Gastrocnemius medialis (tissue), 4 donors: ENCODE data around the gene PROZ. TPM values are rescaled to one million over a fixed set of nuclear protein-coding genes. Genes with fewer than 3 reads are reported as not detected.
"Not testable (repeated sequence)": the region's sequence is repeated elsewhere in the genome, so short reads cannot be mapped to it uniquely, and the experiment has no call there.

Experiments used
- ATAC-seq, 2 donors: fragments of 150-250 bp; one replicate each; pipeline ENCODE4 v1.9.1; 2016
- DNase-seq, 2 donors: peaks; one replicate each; pipeline ENCODE4 v3.0.0-alpha.2; 2019
- H3K27ac ChIP-seq, 4 donors: fragments of 200-600 bp; sonication (generic); 1 replicate in 1 of 4; 2 replicates in 3 of 4; pipeline ENCODE4 v1.5.1; 2016 to 2018; ENCODE audit warnings: mild to moderate bottlenecking in 2 of 4, moderate library complexity in 1 of 4
- H3K27me3 ChIP-seq, 3 donors: fragments of 200-600 bp; sonication (generic) in 2 of 3; 1 replicate in 1 of 3; 2 replicates in 2 of 3; pipeline versions ENCODE4 v1.5.1 to v1.6.0; 2016 to 2019; ENCODE audit warnings: mild to moderate bottlenecking in 1 of 3, moderate library complexity in 1 of 3
- H3K36me3 ChIP-seq, 2 donors: fragments of 200-600 bp; sonication (generic) in 1 of 2; one replicate each; pipeline ENCODE4 v1.5.1; 2017 to 2018
- H3K4me1 ChIP-seq, 2 donors: fragments of 200-600 bp; sonication (generic) in 1 of 2; one replicate each; pipeline ENCODE4 v1.5.1; 2016 to 2017; ENCODE audit warnings: mild to moderate bottlenecking in 2 of 2
- H3K4me3 ChIP-seq, 4 donors: fragments of 200-600 bp; sonication (generic) in 3 of 4; 1 replicate in 1 of 4; 2 replicates in 3 of 4; pipeline ENCODE4 v1.5.1; 2016 to 2019; ENCODE audit warnings: mild to moderate bottlenecking in 2 of 4
- H3K9me3 ChIP-seq, 3 donors: fragments of 200-600 bp; sonication (generic) in 2 of 3; 1 replicate in 1 of 3; 2 replicates in 2 of 3; pipeline ENCODE4 v1.5.1; 2016 to 2019
- CTCF ChIP-seq, 5 experiments: fragments of 450-650 bp in 3 of 5; fragments of 200-600 bp in 2 of 5; sonication (generic) in 2 of 5; IDR thresholded peaks in 4 of 5; conservative IDR thresholded peaks in 1 of 5; 1 replicate in 4 of 5; 2 replicates in 1 of 5; pipeline ENCODE4 v1.5.1; 2016 to 2019; ENCODE audit warnings: antibody characterized with exemption in 5 of 5, mild to moderate bottlenecking in 3 of 5, moderate library complexity in 3 of 5
- POLR2A ChIP-seq, 2 donors: fragments of 450-650 bp; IDR thresholded peaks; one replicate each; pipeline ENCODE4 v1.6.1; 2017; ENCODE audit warnings: antibody characterized with exemption in 2 of 2, mild to moderate bottlenecking in 2 of 2, moderate library complexity in 2 of 2
- in situ Hi-C, 4 donors: fragments of 200-750 bp; cut with MboI; loops; one replicate each; pipeline versions ENCODE4 v1.15.0 to v1.8.0; 2017; ENCODE audit warnings: low sequenced_read_pairs in 4 of 4
- intact Hi-C: fragments of 100-400 bp; cut with DNase I; formaldehyde crosslinking; loops from one replicate; pipeline ENCODE4 v1.15.1; 2023; ENCODE audit warnings: low total_unique reads
- total RNA-seq, 4 donors: library from RNA; depleted of rRNA; stranded (reverse); fragments of >200 nt; gene quantifications; one replicate each; pipeline versions ENCODE4 v1.1.0 to v1.2.3, GENCODE V29; 2016

PROZ gene
- total RNA-seq, 4 donors from 2014 or later: not detected

GRCh38 chr13:113161433-113161832, 3.0 kb downstream of the PROZ start:
- ATAC-seq: no peak
- in situ Hi-C loops: no loop called here

GRCh38 chr13:113161975-113162374, 3.5 kb downstream of the PROZ start:
- in situ Hi-C loops, DNase-seq, H3K4me1 ChIP-seq: not testable (repeated sequence)

More at GRCh38 chr13:113161433-113161832, 3.0 kb downstream of the PROZ start:
- H3K9me3 ChIP-seq: no peaks in the 10 kb centered on the region
- no peak overlapping the region for H3K4me3 ChIP-seq
- no peak for DNase-seq
- intact Hi-C loops: no loop called here
- no peaks in the 10 kb centered on the region for H3K36me3 ChIP-seq
- H3K4me1 ChIP-seq: no peaks in the 10 kb centered on the region
- no peak overlapping the region for H3K27ac ChIP-seq
- no peak for TF ChIP-seq CTCF (IDR thresholded peaks at IDR 0.05 in 4 of 5, conservative IDR thresholded peaks at IDR 0.05 in 1 of 5)
- TF ChIP-seq POLR2A (IDR thresholded peaks at IDR 0.05): no peak
- H3K27me3 ChIP-seq: peaks cover 11 to 22% (median 12%) of the 10 kb centered on the region in 3 donors

GRCh38 chr13:113162783-113163685, 4.6 kb downstream of the PROZ start:
- in situ Hi-C loops (no loop called here), intact Hi-C loops (no loop called here)
- H3K27ac ChIP-seq: no peak overlapping the region
- no peak overlapping the region for H3K4me3 ChIP-seq
- TF ChIP-seq POLR2A (IDR thresholded peaks at IDR 0.05) (no peak), CTCF (IDR thresholded peaks at IDR 0.05 in 4 of 5, conservative IDR thresholded peaks at IDR 0.05 in 1 of 5) (no peak)
- peaks cover 0 to 4% of the 10 kb centered on the region in 2 donors for H3K36me3 ChIP-seq
- peaks cover 11 to 22% (median 12%) of the 10 kb centered on the region in 3 donors for H3K27me3 ChIP-seq
- no peak for DNase-seq
- ATAC-seq: no peak
- H3K9me3 ChIP-seq: no peaks in the 10 kb centered on the region
- no peaks in the 10 kb centered on the region for H3K4me1 ChIP-seq

More at GRCh38 chr13:113161975-113162374, 3.5 kb downstream of the PROZ start:
- H3K9me3 ChIP-seq, intact Hi-C loops, H3K27ac ChIP-seq, H3K36me3 ChIP-seq, ATAC-seq, H3K4me3 ChIP-seq: not testable (repeated sequence)
- peaks cover 11 to 22% (median 12%) of the 10 kb centered on the region in 3 donors for H3K27me3 ChIP-seq

GRCh38 chr13:113164492-113164891, 6.0 kb downstream of the PROZ start:
- in situ Hi-C loops (no loop called here), intact Hi-C loops (no loop called here)
- ATAC-seq (no peak), DNase-seq (no peak)
- TF ChIP-seq CTCF (IDR thresholded peaks at IDR 0.05 in 4 of 5, conservative IDR thresholded peaks at IDR 0.05 in 1 of 5): no peak
- no peak for TF ChIP-seq POLR2A (IDR thresholded peaks at IDR 0.05)
- peaks cover 0 to 11% of the 10 kb centered on the region in 2 donors for H3K36me3 ChIP-seq
- H3K27ac ChIP-seq: no peak overlapping the region
- H3K4me3 ChIP-seq: no peak overlapping the region
- H3K27me3 ChIP-seq: peaks cover 11 to 22% (median 12%) of the 10 kb centered on the region in 3 donors
- H3K4me1 ChIP-seq: no peaks in the 10 kb centered on the region
- no peaks in the 10 kb centered on the region for H3K9me3 ChIP-seq

GRCh38 chr13:113166266-113166665, 7.8 kb downstream of the PROZ start:
- Histone ChIP-seq H3K36me3 (peaks cover 0 to 21% of the 10 kb centered on the region in 2 donors), H3K27ac (no peak overlapping the region), H3K27me3 (peaks cover 11 to 22% (median 12%) of the 10 kb centered on the region in 3 donors), H3K9me3 (no peaks in the 10 kb centered on the region), H3K4me3 (no peak overlapping the region), H3K4me1 (no peaks in the 10 kb centered on the region)
- DNase-seq: no peak
- ATAC-seq: no peak
- in situ Hi-C loops: no loop called here
- intact Hi-C loops: no loop called here
- no peak for TF ChIP-seq POLR2A (IDR thresholded peaks at IDR 0.05)
- no peak for TF ChIP-seq CTCF (IDR thresholded peaks at IDR 0.05 in 4 of 5, conservative IDR thresholded peaks at IDR 0.05 in 1 of 5)
